Neuronal stem cell (in vitro differentiated cells): ENCODE data around the gene SPECC1.
"Not testable (repeated sequence)": the region's sequence is repeated elsewhere in the genome, so short reads cannot be mapped to it uniquely, and the experiment has no call there.

Experiments
- DNase-seq: peaks from one replicate; pipeline ENCODE4 v3.0.0-alpha.2; 2013; ENCODE audit warnings: low spot score
- H2AFZ ChIP-seq: one replicate; pipeline ENCODE4 v1.6.1; 2013; ENCODE audit warnings: mild to moderate bottlenecking, low read length, inconsistent platforms
- H2AK5ac ChIP-seq: 2 replicates; pipeline ENCODE4 v1.6.1; 2013; ENCODE audit warnings: low read depth, mild to moderate bottlenecking, inconsistent platforms, low read length, moderate library complexity, mixed read lengths
- H2BK120ac ChIP-seq: 2 replicates; pipeline ENCODE4 v1.6.1; 2013; ENCODE audit warnings: low read depth, mild to moderate bottlenecking, inconsistent platforms, low read length, moderate library complexity, mixed read lengths
- H2BK12ac ChIP-seq: one replicate; pipeline ENCODE4 v1.6.1; 2013; ENCODE audit warnings: low read length, inconsistent platforms
- H2BK15ac ChIP-seq: 2 replicates; pipeline ENCODE4 v1.6.1; 2013; ENCODE audit warnings: mild to moderate bottlenecking, low read length, inconsistent platforms, mixed read lengths
- H2BK5ac ChIP-seq: one replicate; pipeline ENCODE4 v1.6.1; 2013; ENCODE audit warnings: inconsistent platforms, mild to moderate bottlenecking, low read length, moderate library complexity
- H3K14ac ChIP-seq: one replicate; pipeline ENCODE4 v1.6.1; 2013; ENCODE audit warnings: low read length, inconsistent platforms
- H3K18ac ChIP-seq: 2 replicates; pipeline ENCODE4 v1.6.1; 2013; ENCODE audit warnings: low read length, inconsistent platforms
- H3K23ac ChIP-seq: 2 replicates; pipeline ENCODE4 v1.6.1; 2013; ENCODE audit warnings: low read depth, mild to moderate bottlenecking, mixed read lengths, low read length, inconsistent platforms; ENCODE audit not compliant: poor library complexity
- H3K27ac ChIP-seq: replicated peaks from 3 replicates; pipeline ENCODE4 v1.5.1; 2013; ENCODE audit warnings: low read length, inconsistent platforms
- H3K27me3 ChIP-seq, 3 experiments: 2 replicates each; pipeline ENCODE4 v1.6.1; 2013; ENCODE audit warnings: low read length in 3 of 3, mild to moderate bottlenecking in 2 of 3, inconsistent platforms in 1 of 3, low read depth in 1 of 3, mixed read lengths in 1 of 3, moderate library complexity in 1 of 3; ENCODE audit not compliant: control insufficient read depth in 3 of 3, insufficient read depth in 3 of 3
- H3K36me3 ChIP-seq, 2 donors: replicated peaks in 1 of 2; 2 replicates each; pipeline ENCODE4 v1.6.1; 2013; ENCODE audit warnings: low read length in 2 of 2; ENCODE audit not compliant: control insufficient read depth in 2 of 2, insufficient read depth in 2 of 2
- H3K4ac ChIP-seq: 2 replicates; pipeline ENCODE4 v1.6.1; 2013; ENCODE audit warnings: inconsistent platforms, mild to moderate bottlenecking, low read length, moderate library complexity
- H3K4me1 ChIP-seq, 2 donors: 1 replicate in 1 of 2; 2 replicates in 1 of 2; pipeline ENCODE4 v1.6.1; 2013; ENCODE audit warnings: low read length in 2 of 2, low read depth in 1 of 2; ENCODE audit not compliant: control insufficient read depth in 2 of 2, insufficient read depth in 1 of 2
- H3K4me2 ChIP-seq: one replicate; pipeline ENCODE4 v1.6.1; 2013; ENCODE audit warnings: mild to moderate bottlenecking, low read length, inconsistent platforms; ENCODE audit not compliant: insufficient read depth, poor library complexity, severe bottlenecking
- H3K4me3 ChIP-seq, 2 donors: 2 replicates each; pipeline ENCODE4 v1.5.1; 2013; ENCODE audit warnings: low read length in 2 of 2, mild to moderate bottlenecking in 2 of 2, inconsistent platforms in 1 of 2, moderate library complexity in 1 of 2
- H3K79me1 ChIP-seq: one replicate; pipeline ENCODE4 v1.6.1; 2013; ENCODE audit warnings: low read depth, mild to moderate bottlenecking, inconsistent platforms, low read length, moderate library complexity
- H3K9ac ChIP-seq: one replicate; pipeline ENCODE4 v1.6.1; 2013; ENCODE audit warnings: mild to moderate bottlenecking, low read depth, low read length, inconsistent platforms; ENCODE audit not compliant: poor library complexity
- H3K9me3 ChIP-seq, 2 donors: replicated peaks in 1 of 2; 2 replicates each; pipeline versions ENCODE3 to v1.6.1; 2013; ENCODE audit warnings: low read length in 2 of 2, mild to moderate bottlenecking in 2 of 2, inconsistent platforms in 1 of 2, low read depth in 1 of 2, mixed read lengths in 1 of 2, moderate library complexity in 1 of 2; ENCODE audit not compliant: control insufficient read depth in 2 of 2, insufficient read depth in 1 of 2
- H4K8ac ChIP-seq: one replicate; pipeline ENCODE4 v1.6.1; 2013; ENCODE audit warnings: low read depth, mild to moderate bottlenecking, inconsistent platforms, low read length, moderate library complexity
- H4K91ac ChIP-seq: one replicate; pipeline ENCODE4 v1.6.1; 2013; ENCODE audit warnings: low read length, low read depth, mild to moderate bottlenecking, inconsistent platforms; ENCODE audit not compliant: poor library complexity
- WGBS, 2 donors: extraction: QIAGEN DNeasy Blood & Tissue Kit; methylation state at CpG; one replicate each; pipeline ENCODE4 v1.1.7; 2013; ENCODE audit warnings: missing lambda C conversion rate in 2 of 2, mixed read lengths in 1 of 2; ENCODE audit not compliant: insufficient read length in 2 of 2, insufficient replicate concordance in 1 of 2; ENCODE audit errors: extremely low coverage in 2 of 2; 5-methylcytosine and 5-hydroxymethylcytosine counted together

SPECC1 gene

GRCh38 chr17:20314834-20315233, 305.7 kb downstream of the SPECC1 start:
- WGBS, 2 donors, result no CpG with 5 or more reads among the region's 8 CpGs
- H3K18ac ChIP-seq, result peak overlapping the region; percentile 81
- H2BK15ac ChIP-seq, result no peak overlapping the region
- H3K4me2 ChIP-seq, result no peak overlapping the region
- no peak overlapping the region for H3K4ac ChIP-seq
- no peak for DNase-seq
- no peak overlapping the region for H2BK12ac ChIP-seq
- H3K23ac ChIP-seq, result no peak overlapping the region
- no peaks in the 10 kb centered on the region for H3K79me1 ChIP-seq
- H3K27ac ChIP-seq, result no peak overlapping the region
- H2AK5ac ChIP-seq, result no peak overlapping the region
- peak overlapping the region; percentile 86 for H4K8ac ChIP-seq
- H3K4me1 ChIP-seq, result peaks cover 0 to 2% of the 10 kb centered on the region in 2 donors
- H2BK5ac ChIP-seq, result no peak overlapping the region
- no peak overlapping the region for H4K91ac ChIP-seq
- peak overlapping the region; percentile 31 for H3K14ac ChIP-seq
- H2BK120ac ChIP-seq, result no peak overlapping the region
- H3K27me3 ChIP-seq, result no peaks in the 10 kb centered on the region
- peaks cover 9 to 23% of the 10 kb centered on the region in 2 donors for H3K36me3 ChIP-seq
- H3K9me3 ChIP-seq, result no peaks in the 10 kb centered on the region
- no peak overlapping the region for H3K9ac ChIP-seq
- H2AFZ ChIP-seq, result no peak overlapping the region
- H3K4me3 ChIP-seq, result no peak overlapping the region

- Histone ChIP-seq H2BK5ac (no peak overlapping the region), H3K36me3 (peaks cover 9 to 23% of the 10 kb centered on the region in 2 donors), H3K18ac (no peak overlapping the region), H2AFZ (no peak overlapping the region), H3K27ac (no peak overlapping the region), H4K8ac (no peak overlapping the region), H3K9ac (peak overlapping the region; percentile 10), H2AK5ac (no peak overlapping the region), H3K4ac (no peak overlapping the region), H3K14ac (no peak overlapping the region), H4K91ac (no peak overlapping the region), H3K4me1 (peaks cover 0 to 2% of the 10 kb centered on the region in 2 donors), H3K4me2 (no peak overlapping the region), H3K4me3 (no peak overlapping the region), H3K27me3 (no peaks in the 10 kb centered on the region), H3K9me3 (no peaks in the 10 kb centered on the region), H2BK120ac (no peak overlapping the region), H3K23ac (no peak overlapping the region), H2BK15ac (no peak overlapping the region), H2BK12ac (no peak overlapping the region), H3K79me1 (no peaks in the 10 kb centered on the region)
- WGBS, 2 donors, result no CpG with 5 or more reads among the region's 10 CpGs
- no peak for DNase-seq
These were observed 306.2 kb downstream of the SPECC1 start for GRCh38 chr17:20315311-20315710.

GRCh38 chr17:20315821-20316220, 306.7 kb downstream of the SPECC1 start:
- no peaks in the 10 kb centered on the region for H3K27me3 ChIP-seq
- H3K4me2 ChIP-seq, result no peak overlapping the region
- H3K79me1 ChIP-seq, result no peaks in the 10 kb centered on the region
- H2BK120ac ChIP-seq, result no peak overlapping the region
- H3K9me3 ChIP-seq, result no peaks in the 10 kb centered on the region
- no peak overlapping the region for H4K8ac ChIP-seq
- H3K18ac ChIP-seq, result no peak overlapping the region
- no peak overlapping the region for H2AFZ ChIP-seq
- no peak overlapping the region for H3K4me3 ChIP-seq
- no peak overlapping the region for H2BK5ac ChIP-seq
- no peak overlapping the region for H4K91ac ChIP-seq
- no peak overlapping the region for H2BK12ac ChIP-seq
- no peak for DNase-seq
- WGBS, 2 donors, result no CpG with 5 or more reads among the region's 4 CpGs
- H2AK5ac ChIP-seq, result no peak overlapping the region
- no peak overlapping the region for H3K14ac ChIP-seq
- H2BK15ac ChIP-seq, result no peak overlapping the region
- no peak overlapping the region for H3K9ac ChIP-seq
- H3K23ac ChIP-seq, result no peak overlapping the region
- peaks cover 0 to 2% of the 10 kb centered on the region in 2 donors for H3K4me1 ChIP-seq
- H3K4ac ChIP-seq, result no peak overlapping the region
- peaks cover 9 to 23% of the 10 kb centered on the region in 2 donors for H3K36me3 ChIP-seq
- H3K27ac ChIP-seq, result no peak overlapping the region

DNA sequence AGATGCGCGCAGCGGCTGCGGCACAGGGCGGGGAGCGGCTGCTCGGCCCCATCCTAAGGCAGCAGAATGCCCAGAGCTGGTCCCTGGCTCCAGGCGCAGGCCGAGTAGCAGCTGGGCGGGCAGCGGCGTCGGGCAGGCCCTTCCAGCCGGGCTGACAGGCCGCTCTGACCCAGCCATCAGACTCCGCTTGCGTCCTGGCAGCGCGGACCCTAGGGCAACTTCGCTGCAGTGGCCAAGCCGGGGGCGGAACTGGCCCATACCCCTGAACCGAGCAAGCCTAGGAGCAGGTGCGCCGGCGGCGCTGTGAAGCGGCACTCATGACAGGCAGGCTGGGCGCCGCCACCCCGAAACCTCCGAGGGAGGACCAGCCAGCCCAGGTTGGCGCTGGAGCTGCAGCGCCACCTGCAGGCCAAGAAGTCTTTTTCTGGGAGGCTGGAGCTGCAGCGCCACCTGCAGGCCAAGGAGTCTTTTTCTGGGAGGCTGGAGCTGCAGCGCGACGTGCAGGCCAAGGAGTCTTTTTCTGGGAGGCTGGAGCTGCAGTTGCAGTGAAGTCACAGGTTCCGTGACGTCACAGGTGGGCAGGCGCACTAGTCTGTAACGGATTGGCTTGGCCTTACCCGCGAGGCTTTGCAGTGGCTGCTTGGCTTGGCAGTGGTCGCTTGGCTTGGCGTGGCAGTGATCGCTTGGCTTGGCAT, 311.5 kb downstream of the SPECC1 start:
- H3K79me1 ChIP-seq, H3K9me3 ChIP-seq, H3K23ac ChIP-seq, H3K4ac ChIP-seq, H4K8ac ChIP-seq, H3K27me3 ChIP-seq, H2AFZ ChIP-seq, H4K91ac ChIP-seq, H2BK5ac ChIP-seq, H2BK120ac ChIP-seq, H2AK5ac ChIP-seq, H3K4me2 ChIP-seq, H3K27ac ChIP-seq, H3K4me1 ChIP-seq, H3K36me3 ChIP-seq, H3K14ac ChIP-seq, H3K4me3 ChIP-seq, H2BK15ac ChIP-seq, H3K9ac ChIP-seq, H2BK12ac ChIP-seq: not testable (repeated sequence)
- peak overlapping the region; percentile 8 for H3K18ac ChIP-seq
- DNase-seq, result peak; percentile 56
- WGBS, 2 donors, result no CpG with 5 or more reads among the region's 47 CpGs
